Dermis microvascular lymphatic vessel endothelial cell (primary cell): Measurements from ENCODE around the gene FAM227B. TPM values are rescaled to one million over a fixed set of nuclear protein-coding genes. Genes with fewer than 3 reads are reported as not detected.
"Not testable (repeated sequence)": the region's sequence is repeated elsewhere in the genome, so short reads cannot be mapped to it uniquely, and the experiment has no call there.

Source experiments
- DNase-seq, 2 donors: peaks; one replicate each; pipeline versions ENCODE4 v3.0.0 to v3.0.0-alpha.2; 2010; ENCODE audit warnings: low read depth in 2 of 2
- total RNA-seq: library from RNA; depleted of rRNA; stranded (reverse); fragments of >200 nt; gene quantifications from 2 replicates; pipeline ENCODE4 v1.2.1, GENCODE V29; 2014

FAM227B gene
- 3.0 and 3.1 TPM in 2 replicates for total RNA-seq

GRCh38 chr15:49620658-49621368, at the start of gene FAM227B, which contains the start of gene DTWD1:
FAM227B (minus strand) TSS chr15:49620818; CDS start chr15:49615171, 5,647 bp downstream.
DTWD1 (plus strand) TSS chr15:49621048; CDS start chr15:49625168, 4,120 bp downstream.
- DNase-seq, result peak; percentile 94 to 99

- DNase-seq, result no peak
These were observed 48.7 kb upstream of the FAM227B start for GRCh38 chr15:49669288-49669687.

- DNase-seq, result not testable (repeated sequence)
These were observed 45.9 kb upstream of the FAM227B start for GRCh38 chr15:49666486-49666885.

GRCh38 chr15:49664716-49665115, 44.1 kb upstream of the FAM227B start:
- DNase-seq, result peak in 1 of 2 donors; percentile 19

- no peak for DNase-seq
These were observed 36.1 kb upstream of the FAM227B start for GRCh38 chr15:49656734-49657133.

GRCh38 chr15:49652922-49653321, 32.3 kb upstream of the FAM227B start:
- DNase-seq, result no peak

- DNase-seq, result no peak
These were observed 30.1 kb upstream of the FAM227B start for GRCh38 chr15:49650676-49651075.

- no peak for DNase-seq
These were observed 29.4 kb upstream of the FAM227B start for GRCh38 chr15:49649987-49650386.

GRCh38 chr15:49646891-49647290, 26.3 kb upstream of the FAM227B start:
- no peak for DNase-seq

- DNase-seq, result peak in 1 of 2 donors; percentile 47
These were observed 25.3 kb upstream of the FAM227B start for GRCh38 chr15:49645941-49646340.

GRCh38 chr15:49645277-49645676, 24.7 kb upstream of the FAM227B start:
- DNase-seq, result no peak

- DNase-seq, result no peak
These were observed 23.8 kb upstream of the FAM227B start for GRCh38 chr15:49644364-49644794.

- no peak for DNase-seq
These were observed 17.2 kb upstream of the FAM227B start for GRCh38 chr15:49637857-49638256.

GRCh38 chr15:49628379-49628778, 7.8 kb upstream of the FAM227B start:
- no peak for DNase-seq

- DNase-seq, result peak in 1 of 2 donors; percentile 48
These were observed 6.8 kb upstream of the FAM227B start for GRCh38 chr15:49627407-49627877.

- no peak for DNase-seq
These were observed 4.9 kb upstream of the FAM227B start for GRCh38 chr15:49625460-49626036.

GRCh38 chr15:49624056-49624455, 3.4 kb upstream of the FAM227B start:
- no peak for DNase-seq

GRCh38 chr15:49622561-49622960, 1.9 kb upstream of the FAM227B start:
- DNase-seq, result no peak

GRCh38 chr15:49621887-49622286, 1.3 kb upstream of the FAM227B start:
- DNase-seq, result no peak

- DNase-seq, result peak in 1 of 2 donors; percentile 7
These were observed 788 bp upstream of the FAM227B start for GRCh38 chr15:49621401-49621811.

- DNase-seq, result peak; percentile 47 to 55
These were observed 419 bp downstream of the FAM227B start for GRCh38 chr15:49620199-49620598.

GRCh38 chr15:49619226-49619625, 1.4 kb downstream of the FAM227B start:
- DNase-seq, result no peak

- not testable (repeated sequence) for DNase-seq
These were observed 8.4 kb downstream of the FAM227B start for GRCh38 chr15:49612240-49612639.
